ENCODE measurements around the gene ZNF143.

- TF ChIP-seq CTCF (IDR thresholded peaks at IDR 0.05; ENCODE audit: low read length) (no peak), EZH2 (optimal IDR thresholded peaks at IDR 0.05; ENCODE audit: low read depth, low read length) (no peak)
Observed at GRCh38 chr11:9518835-9519410, 58.1 kb downstream of the ZNF143 start.
